CD4-positive, alpha-beta memory T cell (primary cell): ENCODE results near the gene RALGAPB. TPM values are rescaled to one million over a fixed set of nuclear protein-coding genes. Genes with fewer than 3 reads are reported as not detected.
"Not testable (repeated sequence)": the region's sequence is repeated elsewhere in the genome, so short reads cannot be mapped to it uniquely, and the experiment has no call there.

Source experiments
- CTCF ChIA-PET: fragments of 350-600 bp; sonication (Branson Sonifier 250); formaldehyde crosslinking; loops from one replicate; lab custom pipeline; 2021; ENCODE audit warnings: inconsistent platforms; ENCODE audit not compliant: partially characterized antibody; lab: Charles Lee
- POLR2A ChIA-PET: fragments of 350-600 bp; sonication (Branson Sonifier 250); formaldehyde crosslinking; loops from one replicate; lab custom pipeline; 2021; ENCODE audit not compliant: partially characterized antibody; lab: Charles Lee
- DNase-seq, 5 donors: peaks; one replicate each; pipeline versions ENCODE4 v3.0.0 to v3.0.0-alpha.2; 2020 to 2022; ENCODE audit warnings: mixed read lengths in 1 of 5
- H3K27ac ChIP-seq: one replicate; pipeline ENCODE4 v1.7.0; 2013; ENCODE audit warnings: low read depth, low read length
- H3K27me3 ChIP-seq: 2 replicates; pipeline ENCODE4 v1.7.0; 2013; ENCODE audit warnings: mild to moderate bottlenecking, low read length, moderate library complexity; ENCODE audit not compliant: insufficient read depth
- H3K36me3 ChIP-seq: 2 replicates; pipeline ENCODE4 v1.7.0; 2013; ENCODE audit warnings: mild to moderate bottlenecking, low read length, moderate library complexity; ENCODE audit not compliant: insufficient read depth
- H3K4me1 ChIP-seq: 2 replicates; pipeline ENCODE4 v1.7.0; 2013; ENCODE audit warnings: mild to moderate bottlenecking, low read length, moderate library complexity; ENCODE audit not compliant: insufficient read depth
- H3K4me3 ChIP-seq, 2 donors: one replicate each; pipeline ENCODE4 v1.7.0; 2013; ENCODE audit warnings: low read length in 2 of 2, mild to moderate bottlenecking in 1 of 2
- H3K9me3 ChIP-seq, 2 donors: one replicate each; pipeline ENCODE4 v1.7.0; 2013; ENCODE audit warnings: low read length in 2 of 2, control low read depth in 1 of 2; ENCODE audit not compliant: control insufficient read depth in 1 of 2
- H3K27ac Mint-ChIP-seq, 7 donors: one replicate each; pipeline ENCODE4 v1.8.0; 2020 to 2021; ENCODE audit warnings: mixed read lengths in 7 of 7, mild to moderate bottlenecking in 6 of 7, inconsistent platforms in 3 of 7, moderate library complexity in 3 of 7
- H3K27me3 Mint-ChIP-seq, 2 donors: one replicate each; pipeline ENCODE4 v1.8.0; 2020 to 2021; ENCODE audit warnings: mixed read lengths in 2 of 2
- H3K36me3 Mint-ChIP-seq, 2 donors: one replicate each; pipeline ENCODE4 v1.8.0; 2020 to 2021; ENCODE audit warnings: mixed read lengths in 2 of 2, inconsistent platforms in 1 of 2, mild to moderate bottlenecking in 1 of 2
- H3K4me1 Mint-ChIP-seq, 4 donors: one replicate each; pipeline ENCODE4 v1.8.0; 2020 to 2021; ENCODE audit warnings: mixed read lengths in 4 of 4, mild to moderate bottlenecking in 1 of 4
- H3K4me3 Mint-ChIP-seq, 8 donors: one replicate each; pipeline ENCODE4 v1.8.0; 2020 to 2021; ENCODE audit warnings: mixed read lengths in 8 of 8, mild to moderate bottlenecking in 7 of 8, moderate library complexity in 6 of 8, inconsistent platforms in 3 of 8
- H3K9me3 Mint-ChIP-seq, 8 donors: one replicate each; pipeline ENCODE4 v1.8.0; 2020 to 2021; ENCODE audit warnings: mixed read lengths in 8 of 8, mild to moderate bottlenecking in 5 of 8, inconsistent platforms in 3 of 8, moderate library complexity in 1 of 8
- intact Hi-C: fragments of 100-400 bp; cut with micrococcal nuclease; formaldehyde crosslinking; loops from one replicate; pipeline ENCODE4 v1.15.1; 2023
- polyA plus RNA-seq, 2 donors: library from polyadenylated mRNA; unstranded; fragments of 300-500 nt; fragmentation: Illumina TruSeq; gene quantifications; one replicate each; pipeline ENCODE4 v1.2.3, GENCODE V29; 2021
- total RNA-seq, 2 experiments: library from RNA; stranded (reverse); gene quantifications; one replicate each; pipeline ENCODE4 v1.2.3, GENCODE V29; 2021

RALGAPB gene
- total and polyA plus RNA-seq, 4 experiments from 2014 or later: 9.0 to 57.4 (median 35.2) TPM

GRCh38 chr20:38499366-38499765, 26.7 kb downstream of the RALGAPB start:
- Mint-ChIP-seq H3K27ac (no peak overlapping the region), H3K9me3 (peaks cover 0 to 4% (median 0%) of the 10 kb centered on the region in 8 donors), H3K36me3 (peaks cover 59 to 76% of the 10 kb centered on the region in 2 donors), H3K4me3 (no peak overlapping the region), H3K27me3 (no peaks in the 10 kb centered on the region), H3K4me1 (peaks cover 0 to 4% (median 3%) of the 10 kb centered on the region in 4 donors)
- no peak overlapping the region for H3K27ac ChIP-seq
- H3K27me3 ChIP-seq: no peaks in the 10 kb centered on the region
- ChIA-PET POLR2A (no interaction called here), CTCF (no interaction called here)
- H3K4me3 ChIP-seq: no peak overlapping the region
- intact Hi-C loops: no loop called here
- no peak for DNase-seq
- peaks cover 62% of the 10 kb centered on the region for H3K36me3 ChIP-seq
- H3K9me3 ChIP-seq: no peaks in the 10 kb centered on the region
- no peaks in the 10 kb centered on the region for H3K4me1 ChIP-seq

- Histone ChIP-seq H3K4me3 (no peak overlapping the region), H3K36me3 (peaks cover 37% of the 10 kb centered on the region), H3K27me3 (no peaks in the 10 kb centered on the region), H3K4me1 (no peaks in the 10 kb centered on the region), H3K27ac (no peak overlapping the region), H3K9me3 (no peaks in the 10 kb centered on the region)
- CTCF ChIA-PET: no interaction called here
- Mint-ChIP-seq H3K27me3 (no peaks in the 10 kb centered on the region), H3K4me1 (peaks cover 0 to 4% (median 3%) of the 10 kb centered on the region in 4 donors), H3K27ac (no peak overlapping the region), H3K36me3 (peaks cover 52 to 64% of the 10 kb centered on the region in 2 donors), H3K9me3 (peaks cover 0 to 10% (median 0%) of the 10 kb centered on the region in 8 donors), H3K4me3 (no peak overlapping the region)
- intact Hi-C loops: no loop called here
- POLR2A ChIA-PET: interaction anchor here (0.6 kb wide), 1 partner anchor 25 kb away, joined by 3 read pairs; no protein-coding TSS in a partner anchor
- no peak for DNase-seq
Observed at GRCh38 chr20:38501858-38502436, 29.3 kb downstream of the RALGAPB start.

GRCh38 chr20:38504368-38505090, 31.9 kb downstream of the RALGAPB start:
- CTCF ChIA-PET: interaction anchor here (1.6 kb wide), 1 partner anchor 13 kb away, joined by 3 read pairs; no protein-coding TSS in a partner anchor
- Mint-ChIP-seq H3K9me3 (peaks cover 0 to 10% (median 0%) of the 10 kb centered on the region in 8 donors), H3K27ac (no peak overlapping the region), H3K27me3 (no peaks in the 10 kb centered on the region), H3K4me1 (peaks cover 0 to 4% (median 2%) of the 10 kb centered on the region in 4 donors), H3K36me3 (peaks cover 45 to 56% of the 10 kb centered on the region in 2 donors), H3K4me3 (no peak overlapping the region)
- Histone ChIP-seq H3K27me3 (no peaks in the 10 kb centered on the region), H3K4me3 (no peak overlapping the region), H3K36me3 (peaks cover 23% of the 10 kb centered on the region), H3K4me1 (no peaks in the 10 kb centered on the region), H3K27ac (no peak overlapping the region), H3K9me3 (no peaks in the 10 kb centered on the region)
- DNase-seq: no peak
- POLR2A ChIA-PET: no interaction called here
- intact Hi-C loops: no loop called here

- no peak overlapping the region for H3K4me3 ChIP-seq
- Mint-ChIP-seq H3K9me3 (peaks cover 0 to 10% (median 0%) of the 10 kb centered on the region in 8 donors), H3K27me3 (no peaks in the 10 kb centered on the region), H3K4me1 (peaks cover 0 to 4% (median 3%) of the 10 kb centered on the region in 4 donors), H3K4me3 (no peak overlapping the region), H3K36me3 (peaks cover 46 to 58% of the 10 kb centered on the region in 2 donors), H3K27ac (peak overlapping the region in 1 of 7 donors; percentile 4)
- intact Hi-C loops: no loop called here
- ChIA-PET CTCF (no interaction called here), POLR2A (no interaction called here)
- no peaks in the 10 kb centered on the region for H3K9me3 ChIP-seq
- H3K36me3 ChIP-seq: peaks cover 27% of the 10 kb centered on the region
- H3K27ac ChIP-seq: no peak overlapping the region
- no peaks in the 10 kb centered on the region for H3K27me3 ChIP-seq
- H3K4me1 ChIP-seq: no peaks in the 10 kb centered on the region
- no peak for DNase-seq
Observed at GRCh38 chr20:38505091-38505455, 32.4 kb downstream of the RALGAPB start.

GRCh38 chr20:38511726-38512125, 39.1 kb downstream of the RALGAPB start:
- H3K4me1 ChIP-seq, POLR2A ChIA-PET, H3K27ac ChIP-seq, H3K4me3 Mint-ChIP-seq, intact Hi-C loops, DNase-seq, H3K4me3 ChIP-seq, H3K27ac Mint-ChIP-seq, H3K27me3 Mint-ChIP-seq, H3K27me3 ChIP-seq, H3K9me3 Mint-ChIP-seq, H3K9me3 ChIP-seq, CTCF ChIA-PET: not testable (repeated sequence)
- H3K4me1 Mint-ChIP-seq: peaks cover 0 to 10% (median 7%) of the 10 kb centered on the region in 4 donors
- peaks cover 42 to 55% of the 10 kb centered on the region in 2 donors for H3K36me3 Mint-ChIP-seq
- peaks cover 26% of the 10 kb centered on the region for H3K36me3 ChIP-seq

GRCh38 chr20:38514185-38514584, 41.5 kb downstream of the RALGAPB start:
- peak overlapping the region in 2 of 7 donors; percentile 11 to 18 for H3K27ac Mint-ChIP-seq
- no peak for DNase-seq
- H3K4me1 Mint-ChIP-seq: peaks cover 0 to 11% (median 8%) of the 10 kb centered on the region in 4 donors
- no peak overlapping the region for H3K4me3 ChIP-seq
- intact Hi-C loops: no loop called here
- H3K27me3 Mint-ChIP-seq: no peaks in the 10 kb centered on the region
- H3K4me1 ChIP-seq: no peaks in the 10 kb centered on the region
- no peaks in the 10 kb centered on the region for H3K9me3 ChIP-seq
- H3K27ac ChIP-seq: no peak overlapping the region
- ChIA-PET CTCF (interaction anchor here (1.4 kb wide), 1 partner anchor 79 kb away, joined by 3 read pairs; the partner anchor contains the start of gene SNHG17), POLR2A (no interaction called here)
- H3K27me3 ChIP-seq: no peaks in the 10 kb centered on the region
- H3K36me3 Mint-ChIP-seq: peaks cover 57 to 66% of the 10 kb centered on the region in 2 donors
- no peak overlapping the region for H3K4me3 Mint-ChIP-seq
- H3K9me3 Mint-ChIP-seq: no peaks in the 10 kb centered on the region
- H3K36me3 ChIP-seq: peaks cover 42% of the 10 kb centered on the region

GRCh38 chr20:38514947-38515346, 42.3 kb downstream of the RALGAPB start:
- Histone ChIP-seq H3K27me3 (no peaks in the 10 kb centered on the region), H3K4me1 (no peaks in the 10 kb centered on the region), H3K36me3 (peaks cover 38% of the 10 kb centered on the region), H3K9me3 (no peaks in the 10 kb centered on the region), H3K4me3 (no peak overlapping the region), H3K27ac (no peak overlapping the region)
- no peaks in the 10 kb centered on the region for H3K27me3 Mint-ChIP-seq
- no peaks in the 10 kb centered on the region for H3K9me3 Mint-ChIP-seq
- POLR2A ChIA-PET: no interaction called here
- peaks cover 49 to 64% of the 10 kb centered on the region in 2 donors for H3K36me3 Mint-ChIP-seq
- no peak for DNase-seq
- CTCF ChIA-PET: interaction anchor here (1.4 kb wide), 1 partner anchor 80 kb away, joined by 3 read pairs; the partner anchor contains the start of gene SNHG17
- peaks cover 0 to 10% (median 7%) of the 10 kb centered on the region in 4 donors for H3K4me1 Mint-ChIP-seq
- no peak overlapping the region for H3K4me3 Mint-ChIP-seq
- intact Hi-C loops: no loop called here
- H3K27ac Mint-ChIP-seq: peak overlapping the region in 3 of 7 donors; percentile 6 to 62 (median 33)
